Hypothalamus (tissue), 51 donors: Measurements from ENCODE around the gene PSMB7.
A peak's percentile ranks its signal among the peaks of the same experiment; 100 is the strongest.
"Not testable (repeated sequence)": the region's sequence is repeated elsewhere in the genome, so short reads cannot be mapped to it uniquely, and the experiment has no call there.

ENCODE experiments used
- DNase-seq, 51 donors: peaks; one replicate each; lab custom pipeline; 2025; lab: John Stamatoyannopoulos, UW

PSMB7 gene

GRCh38 chr9:124444166-124444565 is 28.9 kb upstream of the PSMB7 start:
- no peak for DNase-seq

- no peak for DNase-seq
Measured at GRCh38 chr9:124443625-124444024, 28.4 kb upstream of the PSMB7 start.

- DNase-seq, result no peak
Measured at GRCh38 chr9:124442826-124443225, 27.6 kb upstream of the PSMB7 start.

GRCh38 chr9:124442379-124442778 is 27.1 kb upstream of the PSMB7 start:
- DNase-seq, result no peak

GRCh38 chr9:124441291-124441690 is 26.0 kb upstream of the PSMB7 start:
- DNase-seq, result no peak

- DNase-seq, result no peak
Measured at GRCh38 chr9:124440786-124441185, 25.5 kb upstream of the PSMB7 start.

- no peak for DNase-seq
Measured at GRCh38 chr9:124439686-124440243, 24.5 kb upstream of the PSMB7 start.

- no peak for DNase-seq
Measured at GRCh38 chr9:124439086-124439485, 23.8 kb upstream of the PSMB7 start.

- no peak for DNase-seq
Measured at GRCh38 chr9:124438091-124438490, 22.8 kb upstream of the PSMB7 start.

GRCh38 chr9:124437086-124437485 is 21.8 kb upstream of the PSMB7 start:
- no peak for DNase-seq

- DNase-seq, result no peak
Measured at GRCh38 chr9:124436320-124436719, 21.1 kb upstream of the PSMB7 start.

GRCh38 chr9:124429530-124429867 is 14.3 kb upstream of the PSMB7 start:
- no peak for DNase-seq

- DNase-seq, result no peak
Measured at GRCh38 chr9:124428751-124429529, 13.7 kb upstream of the PSMB7 start.

- DNase-seq, result no peak
Measured at GRCh38 chr9:124427281-124427680, 12.0 kb upstream of the PSMB7 start.

- no peak for DNase-seq
Measured at GRCh38 chr9:124426361-124426760, 11.1 kb upstream of the PSMB7 start.

GRCh38 chr9:124425733-124426132 is 10.5 kb upstream of the PSMB7 start:
- DNase-seq, result not testable (repeated sequence)

GRCh38 chr9:124423591-124423990 is 8.3 kb upstream of the PSMB7 start:
- peak in 1 of 51 donors; percentile 56 for DNase-seq

GRCh38 chr9:124423155-124423554 is 7.9 kb upstream of the PSMB7 start:
- no peak for DNase-seq

- DNase-seq, result peak in 21 of 51 donors; percentile 7 to 69 (median 26)
Measured at GRCh38 chr9:124420991-124421543, 5.8 kb upstream of the PSMB7 start.

GRCh38 chr9:124419832-124420489 is 4.7 kb upstream of the PSMB7 start:
- no peak for DNase-seq

- no peak for DNase-seq
Measured at GRCh38 chr9:124415852-124416484, 726 bp upstream of the PSMB7 start.
